Measurements from ENCODE around the gene RECK.

DNA sequence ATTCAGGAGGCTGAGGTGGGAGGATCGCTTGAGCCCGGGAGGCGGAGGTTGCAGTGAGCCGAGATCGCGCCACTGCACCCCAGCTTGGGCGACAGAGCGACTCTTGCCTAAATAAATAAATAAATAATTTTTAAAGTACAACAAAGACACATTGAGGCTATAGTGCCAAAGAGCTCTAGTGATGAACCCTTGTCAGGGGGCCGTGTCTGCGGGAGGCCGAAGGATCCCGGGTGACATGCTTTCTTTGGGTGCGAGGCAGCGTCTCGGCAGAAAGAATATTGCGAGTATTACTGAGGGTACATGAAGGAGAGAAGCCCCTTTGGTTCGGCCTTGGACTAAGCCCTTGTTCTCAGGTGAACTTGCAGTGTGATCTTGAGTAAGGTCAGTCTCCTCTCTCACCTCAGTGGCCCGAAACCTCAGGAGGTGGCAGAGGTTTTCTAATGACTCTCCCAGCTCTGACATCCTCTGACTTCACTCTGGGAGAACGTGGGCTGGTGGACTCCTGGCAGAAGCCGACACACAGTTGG lies 397 bp upstream of the RECK start:
- TF ChIP-seq, protein P1, sequence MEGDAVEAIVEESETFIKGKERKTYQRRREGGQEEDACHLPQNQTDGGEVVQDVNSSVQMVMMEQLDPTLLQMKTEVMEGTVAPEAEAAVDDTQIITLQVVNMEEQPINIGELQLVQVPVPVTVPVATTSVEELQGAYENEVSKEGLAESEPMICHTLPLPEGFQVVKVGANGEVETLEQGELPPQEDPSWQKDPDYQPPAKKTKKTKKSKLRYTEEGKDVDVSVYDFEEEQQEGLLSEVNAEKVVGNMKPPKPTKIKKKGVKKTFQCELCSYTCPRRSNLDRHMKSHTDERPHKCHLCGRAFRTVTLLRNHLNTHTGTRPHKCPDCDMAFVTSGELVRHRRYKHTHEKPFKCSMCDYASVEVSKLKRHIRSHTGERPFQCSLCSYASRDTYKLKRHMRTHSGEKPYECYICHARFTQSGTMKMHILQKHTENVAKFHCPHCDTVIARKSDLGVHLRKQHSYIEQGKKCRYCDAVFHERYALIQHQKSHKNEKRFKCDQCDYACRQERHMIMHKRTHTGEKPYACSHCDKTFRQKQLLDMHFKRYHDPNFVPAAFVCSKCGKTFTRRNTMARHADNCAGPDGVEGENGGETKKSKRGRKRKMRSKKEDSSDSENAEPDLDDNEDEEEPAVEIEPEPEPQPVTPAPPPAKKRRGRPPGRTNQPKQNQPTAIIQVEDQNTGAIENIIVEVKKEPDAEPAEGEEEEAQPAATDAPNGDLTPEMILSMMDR (IDR thresholded peaks at IDR 0.05): no peak
- TF ChIP-seq POLR2A (IDR thresholded peaks at IDR 0.05): no peak

Data from tibial nerve (tissue), 3 donors.